LNCAP (cell line): ENCODE data around the gene TRPC6.

ENCODE experiments used
- TF ChIP-seq, protein P1 (sequence below): fragments of 450-650 bp; IDR thresholded peaks from 2 replicates; pipeline ENCODE4 v1.5.1; 2017; ENCODE audit warnings: mild to moderate bottlenecking

The TRPC6 gene

DNA sequence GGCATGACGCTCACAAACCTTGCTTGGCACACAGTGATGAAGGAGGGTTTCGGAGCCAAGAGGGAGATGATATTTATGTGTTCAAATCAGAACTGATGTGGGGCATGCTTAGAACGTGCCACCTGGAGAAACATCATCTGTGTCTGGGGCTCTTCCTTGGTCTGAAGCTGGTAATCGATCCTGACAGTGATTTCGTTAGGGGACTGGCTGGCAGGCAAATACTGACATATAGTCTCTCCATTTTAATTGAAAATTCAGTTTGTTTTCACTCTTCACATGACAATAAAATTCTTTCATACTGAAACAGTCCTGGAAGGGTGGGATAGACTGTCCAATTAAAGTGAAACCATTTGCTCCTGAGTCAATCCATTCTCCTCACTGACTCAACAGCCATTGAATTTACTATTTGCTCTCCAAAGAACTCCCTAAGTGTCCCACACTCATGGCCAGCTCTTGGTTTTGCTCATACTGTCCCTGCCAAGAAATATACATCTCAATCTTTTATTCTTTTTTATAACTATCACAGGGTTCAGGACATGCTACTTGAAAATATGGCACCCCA, 134.8 kb downstream of the TRPC6 start:
- TF ChIP-seq, protein P1, sequence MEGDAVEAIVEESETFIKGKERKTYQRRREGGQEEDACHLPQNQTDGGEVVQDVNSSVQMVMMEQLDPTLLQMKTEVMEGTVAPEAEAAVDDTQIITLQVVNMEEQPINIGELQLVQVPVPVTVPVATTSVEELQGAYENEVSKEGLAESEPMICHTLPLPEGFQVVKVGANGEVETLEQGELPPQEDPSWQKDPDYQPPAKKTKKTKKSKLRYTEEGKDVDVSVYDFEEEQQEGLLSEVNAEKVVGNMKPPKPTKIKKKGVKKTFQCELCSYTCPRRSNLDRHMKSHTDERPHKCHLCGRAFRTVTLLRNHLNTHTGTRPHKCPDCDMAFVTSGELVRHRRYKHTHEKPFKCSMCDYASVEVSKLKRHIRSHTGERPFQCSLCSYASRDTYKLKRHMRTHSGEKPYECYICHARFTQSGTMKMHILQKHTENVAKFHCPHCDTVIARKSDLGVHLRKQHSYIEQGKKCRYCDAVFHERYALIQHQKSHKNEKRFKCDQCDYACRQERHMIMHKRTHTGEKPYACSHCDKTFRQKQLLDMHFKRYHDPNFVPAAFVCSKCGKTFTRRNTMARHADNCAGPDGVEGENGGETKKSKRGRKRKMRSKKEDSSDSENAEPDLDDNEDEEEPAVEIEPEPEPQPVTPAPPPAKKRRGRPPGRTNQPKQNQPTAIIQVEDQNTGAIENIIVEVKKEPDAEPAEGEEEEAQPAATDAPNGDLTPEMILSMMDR = no peak

DNA sequence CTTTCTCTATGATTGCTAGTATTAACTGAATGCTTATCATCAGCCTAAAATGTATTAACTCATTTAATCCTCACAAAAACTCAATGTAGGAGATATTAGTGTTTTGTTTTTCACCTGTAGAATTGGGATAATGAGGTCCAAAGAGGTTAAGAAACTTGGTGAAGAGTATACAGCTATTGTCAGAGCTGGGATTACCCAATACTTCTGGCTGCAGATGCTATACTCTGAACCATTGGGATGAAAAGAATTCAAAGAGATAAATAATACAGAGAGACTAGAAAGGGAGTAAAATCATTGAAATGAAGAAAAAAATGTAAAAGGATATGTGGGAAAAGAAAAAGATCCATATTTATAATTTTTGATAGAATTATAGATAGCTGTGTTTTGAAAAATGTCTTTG, 137.1 kb downstream of the TRPC6 start:
- TF ChIP-seq, protein P1 = no peak

DNA sequence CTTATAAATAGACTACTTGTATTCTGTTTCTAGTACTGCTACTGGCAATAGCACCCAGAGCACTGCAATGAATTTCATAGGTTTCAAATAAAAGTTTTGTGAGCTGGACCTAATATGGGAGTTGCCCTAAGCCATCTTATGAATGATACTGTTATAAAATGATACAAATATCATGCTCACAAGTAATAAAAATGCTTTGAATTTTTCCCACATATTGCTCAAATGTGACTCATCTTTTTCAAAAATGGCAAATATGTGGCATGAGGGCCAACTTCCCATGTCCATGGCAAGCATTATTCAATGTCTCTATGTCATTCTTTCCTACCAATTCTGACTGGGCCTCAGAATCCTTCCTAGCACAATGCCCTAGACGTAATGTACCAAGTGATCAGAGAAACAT, 137.6 kb downstream of the TRPC6 start:
- TF ChIP-seq, protein P1 = no peak

DNA sequence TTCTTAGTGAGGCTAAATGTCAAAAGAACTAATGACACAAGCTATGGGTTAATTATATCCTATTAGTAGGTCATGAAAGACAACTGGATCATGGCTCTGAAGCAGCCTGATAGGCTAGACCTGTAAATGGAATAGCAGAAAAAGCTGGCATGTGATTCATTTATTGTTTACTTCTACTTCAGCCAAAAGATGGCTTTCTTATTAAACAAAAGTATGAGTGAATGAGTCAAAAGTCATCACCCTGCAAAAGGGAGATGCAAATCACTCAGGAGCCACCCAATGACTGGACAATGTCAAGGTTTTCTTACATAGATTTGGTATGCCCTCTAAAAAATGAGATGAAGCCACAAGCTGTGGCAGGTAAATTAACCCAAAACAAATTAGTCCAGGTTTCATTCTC, 138.0 kb downstream of the TRPC6 start:
- TF ChIP-seq, protein P1 = no peak

DNA sequence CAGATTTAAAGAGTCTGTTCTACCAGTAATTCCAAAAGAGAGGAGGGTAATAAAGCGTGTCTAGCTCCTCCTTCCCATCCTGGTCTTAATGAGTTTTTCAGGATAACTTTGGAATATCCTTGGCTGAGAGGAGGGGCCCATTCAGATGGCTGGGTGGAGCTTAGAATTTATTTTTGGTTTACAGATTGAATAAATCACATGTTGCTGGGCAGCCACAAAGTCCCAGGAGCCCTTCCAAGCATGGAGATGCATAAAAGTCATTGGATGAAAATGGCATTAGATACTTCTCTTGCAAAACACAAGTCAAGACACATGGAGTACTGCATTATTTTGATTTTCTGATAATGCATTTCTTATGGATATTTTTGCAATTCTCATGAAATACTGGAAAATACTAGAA, 139.0 kb downstream of the TRPC6 start:
- TF ChIP-seq, protein P1 = no peak

DNA sequence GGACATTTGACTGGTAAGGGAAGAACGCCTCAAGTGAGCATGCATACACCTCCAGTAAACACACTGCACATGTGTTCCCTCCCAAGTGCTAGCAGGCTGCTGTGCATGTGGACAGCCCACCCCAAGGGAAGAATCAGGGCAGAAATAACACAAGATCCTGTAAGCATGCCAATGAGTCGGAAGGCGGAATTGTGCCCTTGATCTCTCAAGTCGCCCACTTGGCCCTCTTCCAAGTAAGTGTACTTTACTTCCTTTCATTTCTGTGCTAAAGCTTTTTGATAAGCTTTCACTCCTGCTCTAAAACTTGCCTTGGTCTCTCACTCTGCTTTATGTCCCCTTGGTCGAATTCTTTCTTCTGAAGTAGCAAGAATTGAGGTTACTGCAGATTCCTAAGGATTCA, 139.6 kb downstream of the TRPC6 start:
- TF ChIP-seq, protein P1 = no peak

DNA sequence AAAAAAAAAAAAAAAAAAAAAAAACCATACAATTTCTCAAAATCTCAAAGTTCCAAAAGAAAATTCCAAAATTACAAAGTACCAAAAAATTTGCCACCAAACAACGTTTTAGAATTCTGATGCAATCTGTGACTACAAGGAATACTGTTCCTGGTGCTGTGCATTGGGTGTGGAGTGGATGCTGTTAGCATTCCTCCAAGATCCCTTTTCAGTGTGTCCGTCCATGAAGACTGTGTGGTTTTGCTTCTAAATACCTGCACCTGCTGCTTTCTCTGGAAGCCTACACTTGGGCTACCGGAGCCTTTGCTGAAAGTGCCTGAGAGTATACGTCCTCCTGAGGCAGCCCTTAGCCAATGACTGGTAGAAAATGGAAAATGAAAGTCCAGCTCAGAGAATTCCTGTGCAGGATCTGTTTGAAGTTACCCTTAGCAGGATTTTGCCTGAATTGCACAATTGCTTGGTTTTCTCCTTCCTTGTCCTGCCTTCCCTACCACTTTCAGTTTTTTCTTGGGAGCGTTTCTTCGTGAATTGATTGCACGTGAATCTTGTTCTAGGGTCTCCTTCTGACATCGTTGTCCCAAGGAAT, 140.8 kb downstream of the TRPC6 start:
- TF ChIP-seq, protein P1 = no peak

DNA sequence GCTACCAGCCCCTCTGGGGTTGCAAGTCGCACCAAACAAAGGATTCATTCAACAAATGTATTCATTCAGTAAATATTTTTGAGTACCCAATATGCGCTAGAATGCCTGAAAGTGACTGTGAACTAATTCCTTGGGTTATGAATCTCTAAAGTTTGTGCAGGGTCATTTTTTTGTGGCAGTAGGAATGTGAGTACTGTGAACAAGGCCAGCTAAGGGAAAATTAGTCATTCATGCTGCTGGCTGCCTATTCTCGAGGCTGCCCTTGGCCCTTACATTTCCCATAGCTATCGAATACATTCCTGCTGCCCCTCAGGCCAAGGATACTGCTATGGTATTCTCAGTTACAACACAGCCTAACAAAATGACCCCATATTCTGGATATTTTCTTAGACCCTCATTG, 141.6 kb downstream of the TRPC6 start:
- TF ChIP-seq, protein P1 = no peak
